Measurements from ENCODE around the gene PI4KA.

DNA sequence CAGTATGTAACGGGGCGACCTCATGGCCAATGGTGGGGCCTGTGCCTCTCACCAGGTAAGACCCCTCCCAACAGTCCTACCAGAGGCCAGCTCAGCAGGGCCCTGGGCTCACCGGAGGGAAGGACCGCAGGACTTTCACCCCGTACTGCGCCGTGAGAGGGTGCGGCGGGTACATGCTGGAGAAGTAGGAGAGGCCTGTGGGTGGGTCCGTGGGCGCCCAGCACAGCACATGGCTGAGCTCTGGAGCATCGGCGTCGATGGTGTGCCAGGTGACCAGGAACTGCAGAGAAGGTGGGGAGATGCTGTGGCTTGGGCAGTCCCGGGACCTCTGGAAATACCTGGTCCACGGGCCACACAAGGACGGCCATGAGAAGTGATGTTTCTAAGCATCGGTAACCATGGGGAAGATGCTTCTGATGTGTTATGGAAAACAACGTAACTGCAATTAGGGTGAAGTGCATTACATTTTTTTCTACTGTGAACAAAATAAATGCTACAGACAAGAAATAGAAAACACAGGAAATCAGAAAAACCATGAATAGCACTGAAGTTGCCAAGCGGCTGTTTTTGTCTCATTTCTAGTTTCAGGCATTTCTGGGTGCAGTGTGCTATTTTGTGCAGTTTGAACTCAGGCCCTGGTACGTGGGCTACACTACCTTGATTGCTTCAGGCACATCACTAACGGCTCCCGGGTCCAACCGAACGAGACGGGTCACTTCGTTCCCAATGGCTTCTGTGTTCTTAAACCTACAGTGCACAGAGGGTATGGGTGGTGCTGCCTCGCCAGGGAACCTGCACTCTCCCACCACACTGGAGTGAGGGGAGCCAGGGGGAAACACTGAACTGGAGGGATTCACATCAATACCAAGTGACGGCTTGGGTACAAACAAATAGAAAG is 131.2 kb downstream of the PI4KA start:
- TF ChIP-seq ZFX (IDR thresholded peaks at IDR 0.05): no peak
- TF ChIP-seq, protein P1, sequence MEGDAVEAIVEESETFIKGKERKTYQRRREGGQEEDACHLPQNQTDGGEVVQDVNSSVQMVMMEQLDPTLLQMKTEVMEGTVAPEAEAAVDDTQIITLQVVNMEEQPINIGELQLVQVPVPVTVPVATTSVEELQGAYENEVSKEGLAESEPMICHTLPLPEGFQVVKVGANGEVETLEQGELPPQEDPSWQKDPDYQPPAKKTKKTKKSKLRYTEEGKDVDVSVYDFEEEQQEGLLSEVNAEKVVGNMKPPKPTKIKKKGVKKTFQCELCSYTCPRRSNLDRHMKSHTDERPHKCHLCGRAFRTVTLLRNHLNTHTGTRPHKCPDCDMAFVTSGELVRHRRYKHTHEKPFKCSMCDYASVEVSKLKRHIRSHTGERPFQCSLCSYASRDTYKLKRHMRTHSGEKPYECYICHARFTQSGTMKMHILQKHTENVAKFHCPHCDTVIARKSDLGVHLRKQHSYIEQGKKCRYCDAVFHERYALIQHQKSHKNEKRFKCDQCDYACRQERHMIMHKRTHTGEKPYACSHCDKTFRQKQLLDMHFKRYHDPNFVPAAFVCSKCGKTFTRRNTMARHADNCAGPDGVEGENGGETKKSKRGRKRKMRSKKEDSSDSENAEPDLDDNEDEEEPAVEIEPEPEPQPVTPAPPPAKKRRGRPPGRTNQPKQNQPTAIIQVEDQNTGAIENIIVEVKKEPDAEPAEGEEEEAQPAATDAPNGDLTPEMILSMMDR (conservative IDR thresholded peaks at IDR 0.05): no peak

Data from C4-2B (cell line).